ENCODE data around the gene PRKN.

GRCh38 chr6:161796681-161797080, 930.9 kb downstream of the PRKN start:
- no peak for TF ChIP-seq CTCF (conservative IDR thresholded peaks at IDR 0.05; ENCODE audit: low read depth, low read length)
- no peak for TF ChIP-seq EZH2 (IDR thresholded peaks at IDR 0.05; ENCODE audit: borderline replicate concordance, low read depth, low read length, poor library complexity, severe bottlenecking)

All from A673 (cell line).